Colonic mucosa (tissue), 4 donors: ENCODE measurements around the gene KRTAP9-3. TPM values are rescaled to one million over a fixed set of nuclear protein-coding genes. Genes with fewer than 3 reads are reported as not detected.
"Not testable (repeated sequence)": the region's sequence is repeated elsewhere in the genome, so short reads cannot be mapped to it uniquely, and the experiment has no call there.

Experiments used
- DNase-seq: peaks from one replicate; pipeline ENCODE4 v3.0.0-alpha.2; 2020
- H3K27ac ChIP-seq: fragments of 200-600 bp; one replicate; pipeline ENCODE4 v1.8.0; 2021
- H3K27me3 ChIP-seq: fragments of 200-600 bp; one replicate; pipeline ENCODE4 v1.8.0; 2021
- H3K36me3 ChIP-seq: fragments of 200-600 bp; one replicate; pipeline ENCODE4 v1.8.0; 2021
- H3K4me1 ChIP-seq: fragments of 200-600 bp; one replicate; pipeline ENCODE4 v1.8.0; 2021; ENCODE audit warnings: mild to moderate bottlenecking
- H3K4me3 ChIP-seq: fragments of 200-600 bp; one replicate; pipeline ENCODE4 v1.8.0; 2021
- H3K9ac ChIP-seq, 2 donors: one replicate each; pipeline ENCODE4 v1.7.0; 2013; ENCODE audit warnings: control low read depth in 2 of 2, low read depth in 2 of 2, low read length in 2 of 2
- H3K9me3 ChIP-seq: fragments of 200-600 bp; one replicate; pipeline ENCODE4 v1.8.0; 2021
- CTCF ChIP-seq: fragments of 200-600 bp; IDR thresholded peaks from one replicate; pipeline ENCODE4 v1.8.0; 2022; ENCODE audit warnings: antibody characterized with exemption, mild to moderate bottlenecking
- intact Hi-C: fragments of 100-400 bp; cut with DNase I; formaldehyde crosslinking; loops from one replicate; pipeline ENCODE4 v1.14.1; 2022
- total RNA-seq, 2 donors: library from RNA; stranded (reverse); fragmentation: NEBNext Ultra II Directional in 1 of 2; extraction: Animal tissue kit (Norgen Biotek cat#: 25700) in 1 of 2; gene quantifications; one replicate each; pipeline ENCODE4 v1.2.1, GENCODE V29; 2021
- donor health status: healthy.
- donor health status: DM: no; HTN: no; CAD: no.
- donor health status: DM: no; HTN: no; CAD: no.

Gene KRTAP9-3
- total RNA-seq, 2 donors from 2014 or later = not detected

- intact Hi-C loops = loop anchor here (2.0 kb wide), 1 partner anchor 14 kb away; no protein-coding TSS in a partner anchor
- H3K4me3 ChIP-seq = no peak overlapping the region
These were observed 32.4 kb downstream of the KRTAP9-3 start for GRCh38 chr17:41264599-41264998.

GRCh38 chr17:41265078-41265477 is 32.8 kb downstream of the KRTAP9-3 start, which contains the start of gene KRTAP9-6:
KRTAP9-6 (plus strand) TSS chr17:41265378; CDS start chr17:41265378, 0 bp downstream.
- DNase-seq = no peak
- intact Hi-C loops = loop anchor here (2.0 kb wide), 1 partner anchor 14 kb away; no protein-coding TSS in a partner anchor
- Histone ChIP-seq H3K4me3 (no peak within 1 kb of the TSS), H3K9me3 (no peaks in the 10 kb centered on the region), H3K9ac (no peak within 1 kb of the TSS), H3K36me3 (no peaks in the 10 kb centered on the region), H3K27me3 (no peaks in the 10 kb centered on the region), H3K27ac (no peak within 1 kb of the TSS), H3K4me1 (no peaks in the 10 kb centered on the region)
- no peak for TF ChIP-seq CTCF

More at GRCh38 chr17:41264599-41264998, 32.4 kb downstream of the KRTAP9-3 start:
- no peak overlapping the region for H3K27ac ChIP-seq
- no peak overlapping the region for H3K9ac ChIP-seq
- no peak for DNase-seq
- no peaks in the 10 kb centered on the region for H3K9me3 ChIP-seq
- no peaks in the 10 kb centered on the region for H3K36me3 ChIP-seq
- H3K4me1 ChIP-seq = no peaks in the 10 kb centered on the region
- no peak for TF ChIP-seq CTCF
- H3K27me3 ChIP-seq = no peaks in the 10 kb centered on the region

- Histone ChIP-seq H3K9me3 (no peaks in the 10 kb centered on the region), H3K27me3 (no peaks in the 10 kb centered on the region), H3K4me3 (no peak overlapping the region), H3K9ac (no peak overlapping the region), H3K27ac (no peak overlapping the region), H3K4me1 (no peaks in the 10 kb centered on the region), H3K36me3 (no peaks in the 10 kb centered on the region)
- no peak for TF ChIP-seq CTCF
- intact Hi-C loops = no loop called here
- no peak for DNase-seq
These were observed 35.5 kb downstream of the KRTAP9-3 start for GRCh38 chr17:41267711-41268110.

GRCh38 chr17:41271323-41271722 is 39.1 kb downstream of the KRTAP9-3 start:
- intact Hi-C loops, DNase-seq, H3K9ac ChIP-seq, H3K4me1 ChIP-seq, H3K27me3 ChIP-seq, H3K4me3 ChIP-seq, H3K9me3 ChIP-seq, H3K36me3 ChIP-seq, H3K27ac ChIP-seq: not testable (repeated sequence)

GRCh38 chr17:41271858-41272257 is 39.6 kb downstream of the KRTAP9-3 start:
- no peak for TF ChIP-seq CTCF
- DNase-seq = no peak
- intact Hi-C loops = no loop called here
- Histone ChIP-seq H3K9ac (no peak overlapping the region), H3K36me3 (no peaks in the 10 kb centered on the region), H3K27ac (no peak overlapping the region), H3K4me3 (no peak overlapping the region), H3K9me3 (no peaks in the 10 kb centered on the region), H3K4me1 (no peaks in the 10 kb centered on the region), H3K27me3 (no peaks in the 10 kb centered on the region)

- H3K27me3 ChIP-seq, H3K27ac ChIP-seq, H3K4me1 ChIP-seq, H3K4me3 ChIP-seq, H3K36me3 ChIP-seq, H3K9me3 ChIP-seq, intact Hi-C loops, DNase-seq, H3K9ac ChIP-seq: not testable (repeated sequence)
These were observed 43.5 kb downstream of the KRTAP9-3 start, which contains the start of gene KRTAP9-7 for GRCh38 chr17:41275648-41276190. KRTAP9-7 (plus strand) TSS chr17:41275698; CDS start chr17:41275698, 0 bp downstream.
